ENCODE data around the gene CCNY.

Gene CCNY

GRCh38 chr10:35467186-35467585 lies 130.9 kb downstream of the CCNY start:
- peaks cover 7% of the 10 kb centered on the region for H3K4me1 ChIP-seq (ENCODE audit: low read length)
- no peaks in the 10 kb centered on the region for H3K36me3 ChIP-seq (replicated peaks; ENCODE audit: insufficient read depth, low read length)
- 0 out of 2 replicates have a peak, but pooled peaks cover under 1% of the 10 kb centered on the region for H3F3A ChIP-seq (ENCODE audit: insufficient read depth, low read length)
- no peak overlapping the region for H3K27ac ChIP-seq (ENCODE audit: low read length)
- no peak overlapping the region for H3K9ac ChIP-seq (ENCODE audit: low read length)
- TF ChIP-seq EZH2 (optimal IDR thresholded peaks at IDR 0.05; ENCODE audit: low read depth, low read length) (no peak), EZH2phosphoT487 (IDR thresholded peaks at IDR 0.05; ENCODE audit: low read length) (no peak)
- TF ChIP-seq, protein P1, sequence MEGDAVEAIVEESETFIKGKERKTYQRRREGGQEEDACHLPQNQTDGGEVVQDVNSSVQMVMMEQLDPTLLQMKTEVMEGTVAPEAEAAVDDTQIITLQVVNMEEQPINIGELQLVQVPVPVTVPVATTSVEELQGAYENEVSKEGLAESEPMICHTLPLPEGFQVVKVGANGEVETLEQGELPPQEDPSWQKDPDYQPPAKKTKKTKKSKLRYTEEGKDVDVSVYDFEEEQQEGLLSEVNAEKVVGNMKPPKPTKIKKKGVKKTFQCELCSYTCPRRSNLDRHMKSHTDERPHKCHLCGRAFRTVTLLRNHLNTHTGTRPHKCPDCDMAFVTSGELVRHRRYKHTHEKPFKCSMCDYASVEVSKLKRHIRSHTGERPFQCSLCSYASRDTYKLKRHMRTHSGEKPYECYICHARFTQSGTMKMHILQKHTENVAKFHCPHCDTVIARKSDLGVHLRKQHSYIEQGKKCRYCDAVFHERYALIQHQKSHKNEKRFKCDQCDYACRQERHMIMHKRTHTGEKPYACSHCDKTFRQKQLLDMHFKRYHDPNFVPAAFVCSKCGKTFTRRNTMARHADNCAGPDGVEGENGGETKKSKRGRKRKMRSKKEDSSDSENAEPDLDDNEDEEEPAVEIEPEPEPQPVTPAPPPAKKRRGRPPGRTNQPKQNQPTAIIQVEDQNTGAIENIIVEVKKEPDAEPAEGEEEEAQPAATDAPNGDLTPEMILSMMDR (IDR thresholded peaks at IDR 0.05; ENCODE audit: low read length), result no peak
- no peak overlapping the region for H3K4me2 ChIP-seq (ENCODE audit: low read depth, low read length)
- peaks cover 51% of the 10 kb centered on the region for H3K79me2 ChIP-seq (ENCODE audit: low read length)
- no peak overlapping the region for H2AFZ ChIP-seq (ENCODE audit: low read length)
- no peak for DNase-seq
- no peaks in the 10 kb centered on the region for H3K9me2 ChIP-seq (replicated peaks; ENCODE audit: insufficient read depth, low read length)
- H4K20me1 ChIP-seq (ENCODE audit: insufficient read depth, low read length), result no peaks in the 10 kb centered on the region; the same call in 1 of the 2 replicates
- H3K9me3 ChIP-seq (replicated peaks; ENCODE audit: insufficient read depth, low read length), result no peaks in the 10 kb centered on the region
- H3K27me3 ChIP-seq (replicated peaks; ENCODE audit: insufficient read depth, low read length), result no peaks in the 10 kb centered on the region
- no peak overlapping the region for H3K4me3 ChIP-seq (ENCODE audit: low read length)

DNA sequence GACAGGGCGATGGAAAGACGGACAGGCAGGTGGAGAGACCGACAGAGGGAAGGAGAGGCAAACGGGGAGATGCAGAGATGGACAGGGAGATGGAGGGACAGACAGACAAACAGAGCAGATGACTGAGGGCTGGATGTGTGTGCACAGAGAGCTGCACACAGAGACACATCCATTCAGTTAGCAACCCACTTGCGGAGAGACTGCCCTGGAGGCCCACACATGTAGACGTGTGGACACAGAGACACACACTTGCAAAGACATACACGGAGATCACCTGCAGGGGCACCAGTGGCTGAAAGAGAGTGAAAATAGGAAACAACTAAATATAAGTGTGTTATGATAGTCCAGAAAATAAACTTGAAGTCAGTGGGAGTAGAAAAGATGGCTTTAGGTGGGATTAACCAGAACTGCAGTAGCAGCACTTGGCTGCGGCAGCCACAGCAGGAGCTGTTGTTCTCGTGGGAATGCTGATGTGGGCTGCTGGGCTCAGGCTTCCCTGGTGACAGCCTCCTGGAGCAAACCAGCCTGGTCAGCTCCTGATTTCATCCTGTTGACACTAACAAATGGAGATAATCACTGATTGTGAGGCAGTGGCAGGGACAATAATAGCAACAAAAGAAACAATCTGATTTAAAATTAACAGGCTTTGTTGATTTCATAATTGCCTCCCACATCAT lies 134.1 kb downstream of the CCNY start:
- no peak overlapping the region for H3K4me2 ChIP-seq (ENCODE audit: low read depth, low read length)
- no peaks in the 10 kb centered on the region for H4K20me1 ChIP-seq (ENCODE audit: insufficient read depth, low read length)
- TF ChIP-seq, protein P1 (IDR thresholded peaks at IDR 0.05; ENCODE audit: low read length), result no peak
- TF ChIP-seq EZH2phosphoT487 (IDR thresholded peaks at IDR 0.05; ENCODE audit: low read length) (no peak), EZH2 (optimal IDR thresholded peaks at IDR 0.05; ENCODE audit: low read depth, low read length) (no peak)
- H3F3A ChIP-seq (ENCODE audit: insufficient read depth, low read length), result no peaks in the 10 kb centered on the region
- H3K4me3 ChIP-seq (ENCODE audit: low read length), result no peak overlapping the region
- no peaks in the 10 kb centered on the region for H3K36me3 ChIP-seq (replicated peaks; ENCODE audit: insufficient read depth, low read length)
- H3K9me3 ChIP-seq (replicated peaks; ENCODE audit: insufficient read depth, low read length), result no peaks in the 10 kb centered on the region
- no peaks in the 10 kb centered on the region for H3K4me1 ChIP-seq (ENCODE audit: low read length)
- no peak for DNase-seq
- no peak overlapping the region for H2AFZ ChIP-seq (ENCODE audit: low read length)
- no peaks in the 10 kb centered on the region for H3K27me3 ChIP-seq (replicated peaks; ENCODE audit: insufficient read depth, low read length)
- peaks cover 28% of the 10 kb centered on the region for H3K79me2 ChIP-seq (ENCODE audit: low read length)
- no peaks in the 10 kb centered on the region for H3K9me2 ChIP-seq (replicated peaks; ENCODE audit: insufficient read depth, low read length)
- no peak overlapping the region for H3K27ac ChIP-seq (ENCODE audit: low read length)
- H3K9ac ChIP-seq (ENCODE audit: low read length), result no peak overlapping the region

- Histone ChIP-seq H3K4me3 (ENCODE audit: low read length) (no peak overlapping the region), H3K27me3 (replicated peaks; ENCODE audit: insufficient read depth, low read length) (no peaks in the 10 kb centered on the region), H3K9me3 (replicated peaks; ENCODE audit: insufficient read depth, low read length) (no peaks in the 10 kb centered on the region), H3K4me2 (ENCODE audit: low read depth, low read length) (no peak overlapping the region), H3F3A (ENCODE audit: insufficient read depth, low read length) (no peaks in the 10 kb centered on the region), H3K9me2 (replicated peaks; ENCODE audit: insufficient read depth, low read length) (no peaks in the 10 kb centered on the region), H3K27ac (ENCODE audit: low read length) (no peak overlapping the region), H2AFZ (ENCODE audit: low read length) (no peak overlapping the region), H4K20me1 (ENCODE audit: insufficient read depth, low read length) (no peaks in the 10 kb centered on the region), H3K79me2 (ENCODE audit: low read length) (peaks cover 23% of the 10 kb centered on the region), H3K36me3 (replicated peaks; ENCODE audit: insufficient read depth, low read length) (no peaks in the 10 kb centered on the region), H3K4me1 (ENCODE audit: low read length) (no peaks in the 10 kb centered on the region), H3K9ac (ENCODE audit: low read length) (no peak overlapping the region)
- DNase-seq, result no peak
- TF ChIP-seq EZH2 (optimal IDR thresholded peaks at IDR 0.05; ENCODE audit: low read depth, low read length) (no peak), EZH2phosphoT487 (IDR thresholded peaks at IDR 0.05; ENCODE audit: low read length) (no peak)
- TF ChIP-seq, protein P1 (IDR thresholded peaks at IDR 0.05; ENCODE audit: low read length), result no peak
Observed at GRCh38 chr10:35470925-35471315, 134.6 kb downstream of the CCNY start.

Data from MM.1S (cell line).